HG02981 (cell line): ENCODE measurements around the gene DYNC1I1.

ENCODE experiments used
- ATAC-seq: cut with Tn5 transposase; IDR thresholded peaks from one replicate; pipeline ENCODE4 v1.9.1; 2021; ENCODE audit warnings: mild to moderate bottlenecking, moderate library complexity; ENCODE audit not compliant: unreplicated experiment

Gene DYNC1I1

DNA sequence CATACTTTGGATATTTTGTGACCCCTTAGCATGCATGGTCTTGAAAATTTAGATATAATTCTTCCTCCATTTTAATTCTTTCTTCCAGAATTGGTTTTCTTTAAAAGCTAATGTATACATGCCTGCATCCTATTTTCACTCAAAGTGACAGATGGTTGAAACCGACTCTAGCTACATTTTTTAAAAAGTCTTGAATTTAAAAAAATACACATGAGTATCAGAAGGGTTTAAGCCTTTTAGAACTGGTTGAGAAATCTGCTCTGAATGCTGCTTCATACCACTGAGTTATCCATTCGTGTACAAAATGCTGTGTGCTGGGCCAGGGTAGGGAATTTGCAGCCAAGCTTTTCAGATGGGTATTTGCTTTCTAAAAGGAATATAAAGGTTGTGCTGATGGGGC lies 16.5 kb downstream of the DYNC1I1 start:
- ATAC-seq = no peak

DNA sequence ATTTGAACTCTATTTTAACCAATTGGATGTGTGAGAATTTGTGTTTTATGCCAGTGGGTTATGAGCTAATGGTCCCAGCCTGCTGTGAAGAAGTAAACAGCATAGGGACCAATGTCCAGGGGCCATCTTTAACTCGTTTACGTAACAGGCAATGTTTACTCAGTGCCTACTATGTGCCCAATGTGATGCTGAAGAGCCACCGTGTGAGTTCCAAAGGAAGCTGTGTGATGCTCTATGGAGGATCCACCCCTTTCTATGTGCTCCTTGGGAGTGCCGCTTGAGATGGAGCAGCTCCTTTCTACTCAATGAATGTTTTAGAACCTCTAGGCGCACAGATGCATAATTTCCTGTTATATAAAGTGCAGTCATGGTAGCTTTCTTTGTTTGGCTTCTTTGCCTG lies 21.3 kb downstream of the DYNC1I1 start:
- no peak for ATAC-seq

DNA sequence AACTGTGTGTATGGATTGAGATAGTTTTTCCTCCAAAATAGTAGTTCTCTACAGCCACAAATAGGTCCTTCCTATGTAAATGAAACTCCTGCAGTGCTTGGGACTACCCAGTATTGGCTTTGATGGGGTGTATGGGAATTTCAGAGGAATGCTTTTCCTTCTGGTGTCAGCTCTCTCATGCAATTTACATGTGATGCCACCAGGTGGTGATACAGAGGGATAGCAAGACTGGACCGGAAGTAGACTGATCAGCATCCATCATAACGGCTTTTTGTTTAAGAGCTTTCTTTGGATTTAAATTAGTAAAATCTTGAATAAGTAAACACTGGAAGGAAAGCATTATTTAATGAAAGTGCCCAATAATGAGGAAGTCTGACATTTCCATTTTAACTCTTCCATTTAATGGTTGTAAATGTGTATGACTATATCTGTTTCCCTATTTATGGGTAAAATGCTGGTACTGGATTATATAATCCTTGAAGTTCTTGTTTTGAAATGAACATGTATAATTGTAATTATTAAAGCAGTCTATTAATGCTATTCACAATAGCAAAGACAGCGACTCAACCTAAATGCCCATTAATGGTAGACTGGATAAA lies 22.7 kb downstream of the DYNC1I1 start:
- ATAC-seq = peak; percentile 56

DNA sequence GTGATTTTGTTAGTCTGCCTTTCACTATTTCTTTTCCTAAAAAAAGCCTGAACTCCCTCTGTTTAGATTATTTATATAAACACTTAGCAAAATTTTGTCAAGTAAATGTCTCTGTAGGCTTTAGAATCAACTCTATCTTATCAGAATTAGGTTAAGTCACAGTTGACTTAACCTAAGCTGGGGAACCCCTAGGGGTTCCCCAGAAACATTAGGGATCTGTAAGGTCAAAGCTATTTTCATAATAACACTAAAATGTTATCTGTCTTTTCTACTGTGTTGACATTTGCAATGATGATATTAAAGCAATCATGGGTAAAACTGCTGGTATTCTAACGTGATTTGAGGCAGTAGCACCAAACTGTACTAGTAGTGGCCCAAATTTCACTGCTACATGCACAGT lies 24.3 kb downstream of the DYNC1I1 start:
- no peak for ATAC-seq

DNA sequence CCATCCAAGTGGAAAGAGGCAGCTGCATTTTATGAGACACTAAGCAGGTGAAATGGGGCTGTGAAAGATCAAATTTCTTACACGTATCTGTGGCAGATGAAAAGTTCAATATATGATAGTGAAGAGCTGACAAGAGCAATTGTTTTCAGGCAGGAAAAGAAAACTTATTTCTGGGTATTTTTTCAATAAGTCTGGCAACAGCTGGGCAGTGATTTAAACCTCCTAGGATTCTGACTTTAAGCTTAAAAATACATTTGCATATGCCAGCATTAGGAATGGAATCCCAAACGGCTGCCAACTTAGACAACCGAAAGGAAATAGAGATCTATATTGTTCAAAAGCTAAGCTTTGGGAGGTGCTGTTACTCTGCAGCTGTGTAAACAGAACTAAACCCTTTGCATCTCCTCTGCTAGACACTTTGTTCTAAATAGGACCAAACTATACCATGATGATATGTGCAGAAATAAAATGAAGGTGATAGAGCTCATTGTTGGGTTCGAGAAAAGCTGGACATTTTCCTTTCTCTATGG lies 26.1 kb downstream of the DYNC1I1 start:
- no peak for ATAC-seq

DNA sequence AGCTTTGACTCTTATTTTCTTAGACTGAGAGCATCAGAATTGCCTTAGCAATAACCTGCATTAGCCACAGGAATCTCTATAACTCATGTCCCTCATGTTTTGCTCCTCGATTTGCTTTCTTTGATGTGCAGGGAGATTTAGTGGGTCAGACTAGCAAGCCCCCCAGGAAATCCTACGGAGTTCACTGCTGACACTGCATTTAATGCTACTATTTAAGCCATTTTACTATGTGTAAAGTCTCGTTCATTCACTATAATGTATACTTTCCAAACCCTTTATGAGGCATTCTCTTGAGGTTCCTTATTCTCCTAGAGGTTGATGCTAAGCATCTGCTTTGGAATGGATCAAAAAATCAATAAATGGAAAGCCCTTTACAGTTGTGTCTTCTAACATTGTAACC lies 28.4 kb downstream of the DYNC1I1 start:
- ATAC-seq = no peak

DNA sequence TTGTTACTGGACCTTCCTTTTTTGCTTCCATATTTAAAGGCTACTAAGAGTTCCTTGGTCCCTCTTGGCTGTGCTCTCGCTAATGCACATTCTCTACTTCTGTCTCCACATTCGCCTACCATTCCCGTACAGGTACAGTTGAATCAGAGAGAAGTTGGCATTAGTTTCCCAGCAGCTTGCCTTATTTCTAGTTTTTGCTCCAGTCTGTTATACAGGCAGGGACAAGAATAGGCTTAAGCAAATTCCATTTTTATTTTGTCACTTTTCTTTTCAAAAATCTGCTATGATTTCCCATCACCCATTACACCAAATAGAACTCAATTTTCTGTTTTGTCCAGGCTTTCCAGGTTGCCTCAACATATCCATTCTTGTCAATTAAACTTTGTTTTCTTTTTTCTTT lies 29.9 kb downstream of the DYNC1I1 start:
- ATAC-seq = no peak

DNA sequence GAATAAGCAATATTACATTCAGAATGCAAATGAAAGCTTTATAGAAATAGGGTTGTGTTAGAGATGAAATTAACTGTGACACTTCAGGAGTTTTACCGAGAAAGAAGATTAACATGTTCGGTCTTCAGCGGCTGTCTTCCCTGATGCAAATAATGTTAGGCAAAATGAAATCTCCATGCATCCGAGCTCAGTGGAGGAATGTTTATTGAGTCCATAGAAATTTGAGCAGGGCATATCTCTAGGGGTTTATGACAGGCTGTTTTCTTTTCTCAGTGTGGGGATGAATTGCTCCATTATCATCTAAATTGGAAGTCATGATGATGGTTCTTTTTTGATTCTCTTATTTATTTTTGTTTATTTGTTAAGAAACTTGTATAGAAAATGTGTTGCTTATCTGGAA lies 31.7 kb downstream of the DYNC1I1 start:
- ATAC-seq = no peak

DNA sequence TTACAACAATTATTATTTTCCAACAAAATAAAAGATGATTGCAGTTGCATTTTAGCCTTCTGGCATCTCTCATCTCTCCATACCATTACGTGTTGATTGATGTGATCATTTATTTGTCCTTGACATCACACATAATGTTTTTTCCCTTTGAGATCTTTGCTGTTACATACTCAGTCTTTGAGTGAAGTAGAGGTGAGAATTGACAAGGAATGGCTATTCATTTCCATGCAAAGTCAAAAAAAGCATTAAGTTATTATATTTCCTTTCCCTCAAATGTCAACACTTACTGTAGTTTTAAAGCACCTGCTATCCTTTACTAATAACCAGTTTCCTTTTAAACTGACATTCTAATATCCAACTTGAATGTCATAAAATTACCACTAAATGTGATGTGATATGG lies 33.6 kb downstream of the DYNC1I1 start:
- ATAC-seq = no peak

DNA sequence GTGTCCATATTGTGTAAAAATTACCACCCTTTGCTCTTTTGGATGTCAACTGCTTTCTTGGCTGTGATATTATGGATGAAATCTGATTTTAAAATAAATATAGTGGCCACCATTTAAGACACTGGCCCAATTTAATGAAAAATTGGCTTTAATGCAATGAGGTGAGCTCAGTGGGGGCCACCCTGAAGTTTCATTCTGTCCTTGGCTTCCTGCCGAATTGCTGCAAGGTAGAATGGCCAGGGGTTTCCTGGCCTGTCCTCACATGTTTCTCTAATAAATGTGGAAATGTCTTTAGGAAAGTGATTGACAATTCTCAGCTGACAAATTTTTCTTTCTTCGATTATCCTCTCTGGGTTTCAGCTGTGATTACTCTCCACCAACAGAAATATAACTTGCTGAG lies 36.0 kb downstream of the DYNC1I1 start:
- no peak for ATAC-seq

DNA sequence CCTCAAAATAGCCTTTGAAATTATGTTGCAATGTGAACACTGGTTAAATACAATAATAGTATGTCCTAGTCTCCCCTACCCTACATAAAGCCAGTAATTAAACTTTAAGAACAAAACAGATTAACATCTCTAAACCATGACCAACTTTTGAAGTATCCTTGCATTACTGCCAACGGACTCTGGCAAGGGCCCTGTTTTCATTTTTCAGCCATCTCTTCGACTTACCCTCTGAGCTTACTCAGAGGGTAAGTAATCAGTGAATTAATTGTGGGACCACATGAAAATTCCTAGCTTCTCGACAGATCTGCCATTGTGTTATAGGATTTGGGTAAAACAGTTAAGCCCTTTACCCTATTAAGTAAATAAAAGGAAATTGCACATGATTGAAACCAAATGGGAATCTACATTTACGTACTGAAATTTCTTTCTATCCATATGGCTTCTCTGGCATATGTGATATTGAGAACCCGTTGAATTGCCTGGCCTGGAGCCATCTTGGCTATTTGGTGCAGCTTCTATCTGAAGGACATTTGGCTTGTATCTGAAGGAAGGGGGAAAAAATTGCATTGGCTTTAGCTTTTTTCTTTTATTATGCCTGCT lies 39.6 kb downstream of the DYNC1I1 start:
- ATAC-seq = no peak

DNA sequence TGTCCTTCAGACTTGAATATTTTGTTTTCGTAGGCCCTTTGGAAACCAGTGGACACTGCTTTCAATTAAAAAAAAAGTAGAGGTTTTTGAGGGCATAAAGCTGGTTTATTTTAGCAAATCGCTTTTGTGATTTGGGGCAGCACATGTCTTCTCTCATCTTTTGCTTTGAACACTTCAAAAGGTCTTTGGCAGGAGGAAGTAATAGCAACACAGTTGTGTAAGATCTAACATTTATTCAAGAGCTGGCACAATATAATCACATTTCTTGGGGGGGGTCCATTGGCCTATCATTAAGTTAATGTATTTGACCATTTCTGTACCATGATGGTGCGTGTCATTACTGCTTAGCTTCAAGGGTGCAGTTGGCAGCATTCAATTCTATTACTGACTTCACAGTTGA lies 42.4 kb downstream of the DYNC1I1 start:
- no peak for ATAC-seq

DNA sequence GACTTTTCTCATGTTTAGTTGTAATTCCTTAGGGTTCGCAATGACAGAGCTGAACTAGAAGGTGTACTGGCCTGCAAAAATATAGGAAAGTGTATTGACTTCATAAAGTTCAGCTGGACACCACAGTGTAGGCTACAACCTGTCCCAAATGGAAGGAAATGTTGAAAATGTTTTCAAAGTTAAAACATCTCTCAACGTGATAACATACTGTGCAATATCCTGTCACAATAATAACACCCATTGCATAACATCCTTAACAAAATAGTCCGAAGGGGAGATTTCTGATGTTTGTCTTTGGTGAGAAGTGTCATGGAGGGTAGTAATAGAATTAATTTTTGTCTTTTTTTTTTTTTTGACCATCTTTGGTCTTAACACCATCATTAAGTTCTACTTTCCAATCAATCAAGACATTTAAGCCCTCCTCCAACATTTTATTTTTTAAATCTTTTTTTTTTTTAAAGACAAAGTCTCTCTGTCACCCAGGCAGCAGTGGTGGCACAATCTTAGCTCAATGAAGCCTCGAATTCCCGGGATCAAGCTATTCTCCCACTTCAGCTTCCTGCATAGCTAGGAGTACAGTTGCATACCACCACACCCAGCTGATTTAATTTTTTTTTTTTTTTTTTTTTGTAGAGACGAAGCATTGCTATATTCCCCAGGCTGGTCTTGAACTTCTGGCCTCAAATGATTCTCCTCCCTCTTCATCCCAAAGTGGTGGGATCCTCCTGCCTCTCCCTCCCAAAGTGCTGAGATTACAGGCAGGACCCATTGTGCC lies 45.7 kb downstream of the DYNC1I1 start:
- no peak for ATAC-seq

DNA sequence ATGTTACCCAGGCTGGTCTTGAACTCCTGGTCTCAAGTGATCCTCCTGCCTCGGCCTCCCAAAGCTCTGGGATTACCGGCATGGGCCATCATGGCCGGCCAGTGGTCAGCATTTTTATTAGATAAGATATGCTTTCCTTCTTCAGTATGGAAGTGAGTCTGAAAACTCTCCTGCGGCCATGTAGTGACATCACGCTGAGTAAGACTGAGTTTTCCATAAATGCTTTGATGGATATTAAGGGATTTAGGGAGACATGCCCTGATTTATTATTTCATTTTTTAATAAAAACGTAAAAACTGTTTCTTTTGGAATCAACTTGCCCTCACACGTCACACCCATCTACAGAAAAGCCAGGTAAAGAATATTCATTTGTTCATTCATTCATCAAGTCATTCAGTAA lies 48.4 kb downstream of the DYNC1I1 start:
- ATAC-seq = no peak

DNA sequence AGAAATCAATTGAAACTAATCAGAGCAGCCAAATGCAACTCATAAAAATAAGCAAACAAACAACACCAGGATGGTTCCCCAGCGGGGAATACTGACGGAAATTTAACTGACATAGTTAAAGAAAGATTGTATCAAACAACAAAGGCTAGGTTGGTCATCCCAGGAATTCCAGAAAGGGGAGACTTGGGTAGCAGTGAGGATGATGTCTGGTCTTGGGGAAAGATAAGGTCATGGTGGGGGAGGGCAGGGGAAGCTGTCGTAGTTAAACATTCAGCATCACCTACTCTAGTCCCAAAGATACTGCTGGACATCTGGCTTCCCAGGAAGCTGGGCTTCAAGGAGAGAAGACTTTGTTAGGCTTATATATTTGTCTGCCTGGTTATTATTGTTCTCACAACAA lies 50.4 kb downstream of the DYNC1I1 start:
- ATAC-seq = no peak

DNA sequence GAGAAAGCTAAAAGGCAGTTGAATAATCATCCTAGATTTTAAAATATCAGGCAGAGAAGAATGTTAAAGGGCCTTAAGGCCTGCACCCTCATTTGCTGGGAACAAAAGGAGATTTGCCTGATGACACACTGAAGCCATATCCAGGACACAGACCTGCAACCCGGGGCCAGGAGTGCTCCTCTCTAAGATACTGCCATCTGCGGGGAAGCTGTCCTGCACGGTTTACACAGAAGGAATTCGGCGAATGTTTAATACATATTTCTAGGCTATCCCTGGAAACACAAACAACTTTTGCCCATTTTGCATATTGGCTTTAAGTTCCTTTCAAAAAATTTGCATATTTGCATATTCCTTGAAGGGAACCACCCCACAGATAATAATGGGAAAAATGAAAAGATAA lies 52.3 kb downstream of the DYNC1I1 start:
- ATAC-seq = no peak

DNA sequence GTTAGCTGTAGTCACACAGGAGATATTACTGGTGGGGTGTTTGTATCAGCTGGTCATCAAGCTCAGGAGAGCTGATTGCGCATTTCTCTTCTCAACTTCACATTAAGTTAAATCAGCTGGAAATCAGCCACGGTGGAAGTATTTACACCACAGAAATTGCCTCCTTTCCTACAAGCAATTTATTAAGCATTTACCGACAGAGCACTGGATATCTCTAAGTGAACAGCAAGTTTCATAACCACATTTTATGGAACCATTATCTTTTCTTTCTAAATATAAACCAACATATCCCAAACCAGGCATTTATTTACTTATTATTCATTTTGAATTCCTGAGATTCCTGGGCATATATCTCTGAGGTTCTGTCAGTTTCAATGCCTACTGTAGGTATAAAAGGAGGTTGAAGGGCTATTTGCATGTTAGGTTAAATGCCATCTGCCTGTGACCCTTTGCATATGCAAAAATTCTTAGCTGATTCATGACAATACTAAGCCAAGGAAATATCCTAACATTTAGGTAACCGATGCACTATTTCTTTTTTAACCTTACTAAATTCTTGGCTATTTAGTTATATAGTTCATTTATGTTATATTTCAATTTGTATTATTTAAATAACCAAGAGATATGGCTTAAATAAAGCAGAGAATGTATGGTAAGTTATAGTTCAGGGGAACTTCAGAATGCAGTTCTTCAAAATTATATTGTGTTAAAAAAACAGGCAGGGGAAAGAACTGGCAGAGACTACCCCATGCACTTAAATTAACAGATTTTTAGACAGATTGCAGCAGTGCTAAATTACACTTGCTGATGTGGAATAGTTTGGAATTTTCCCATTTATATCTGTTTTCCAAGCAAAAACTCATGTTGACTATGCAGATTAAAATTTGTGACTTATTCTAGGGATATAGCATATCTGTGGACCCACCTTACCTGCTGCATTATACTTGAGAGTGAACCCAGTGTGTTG lies 56.8 kb downstream of the DYNC1I1 start:
- no peak for ATAC-seq

DNA sequence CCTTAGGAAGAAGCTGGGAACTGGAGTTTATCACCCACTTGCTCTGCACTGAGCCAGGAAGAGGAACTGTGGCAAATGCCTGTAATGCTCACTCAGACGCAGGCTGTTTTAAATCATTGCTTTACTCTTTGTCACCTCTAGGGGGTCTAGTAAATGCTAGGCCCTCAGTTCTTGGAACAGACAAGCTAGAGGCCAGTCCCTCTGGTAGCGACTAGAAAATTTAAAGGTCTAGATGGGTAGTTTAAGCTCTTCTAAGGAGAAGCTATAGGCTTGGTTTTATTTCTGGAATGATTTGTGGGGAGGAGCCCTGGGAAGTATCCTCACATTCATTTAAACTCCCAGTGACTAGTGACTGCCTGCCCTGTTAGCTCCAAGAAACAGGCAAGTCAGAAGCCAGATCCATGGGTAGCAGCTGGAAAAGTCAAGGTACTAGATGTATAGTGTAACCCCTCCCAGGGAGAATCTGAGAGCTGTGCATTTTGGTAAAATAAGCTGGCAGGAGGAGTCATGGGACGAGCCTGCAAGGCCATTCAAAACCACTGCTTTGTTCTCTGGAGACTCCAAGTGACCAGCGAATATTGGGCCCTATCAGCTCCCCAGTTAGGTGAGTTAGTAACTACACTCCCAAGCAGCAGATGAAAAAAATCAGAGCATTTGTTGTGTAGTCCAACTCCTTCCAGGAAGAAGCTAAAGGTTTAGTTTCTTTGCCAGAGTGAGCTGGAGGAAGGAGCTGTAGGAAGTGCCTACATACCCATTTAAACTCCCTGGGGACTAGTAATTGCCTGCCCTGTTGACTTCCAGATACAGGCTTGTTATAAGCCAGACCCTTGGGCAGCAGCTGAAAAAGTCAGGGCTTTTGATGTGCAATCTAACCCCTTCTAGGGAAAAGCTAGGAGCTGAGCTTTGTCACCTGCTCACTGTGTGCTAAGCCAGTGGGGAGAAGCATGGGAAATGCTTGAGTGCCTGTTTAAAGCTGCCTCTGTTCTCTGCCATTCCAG lies 68.9 kb downstream of the DYNC1I1 start:
- ATAC-seq = peak; percentile 91

DNA sequence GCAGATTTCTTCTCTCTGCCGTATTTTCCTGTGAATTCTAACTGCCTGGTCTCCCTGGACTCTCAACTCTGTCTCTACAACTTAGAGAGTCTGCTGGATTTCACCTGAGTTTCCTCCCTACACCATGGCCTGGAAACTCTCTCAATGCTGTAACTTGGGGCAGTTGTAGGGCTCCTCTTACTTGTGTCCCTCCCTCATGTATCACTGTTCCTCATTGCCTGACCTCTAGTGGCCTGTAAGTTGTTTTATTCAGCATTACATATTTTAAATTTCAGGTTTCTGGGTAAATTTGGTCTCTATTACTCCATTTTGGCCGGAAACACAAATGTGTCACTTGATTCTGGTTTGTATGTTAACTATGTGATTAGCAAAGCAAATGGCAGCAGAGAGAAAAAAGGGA lies 70.9 kb downstream of the DYNC1I1 start:
- ATAC-seq = no peak

DNA sequence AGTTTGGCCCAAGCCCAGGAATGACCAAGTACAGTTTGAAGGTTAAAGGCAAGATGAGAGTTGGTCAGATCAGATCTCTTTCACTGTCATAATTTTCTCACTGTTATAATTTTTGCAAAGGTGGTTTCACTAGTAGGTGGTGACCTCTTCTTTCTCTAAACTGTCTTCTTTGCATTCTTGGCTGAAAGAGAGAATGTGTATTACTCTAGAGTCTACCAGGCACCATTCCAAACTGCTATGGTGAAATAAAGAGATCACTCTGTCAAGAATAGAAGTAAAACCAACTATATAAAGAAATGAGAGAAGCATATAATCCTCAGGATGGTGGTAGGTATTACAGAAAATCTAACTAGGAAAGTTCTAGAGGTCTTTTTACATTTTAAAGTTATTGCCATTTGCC lies 72.7 kb downstream of the DYNC1I1 start:
- ATAC-seq = no peak
